HEK293 (cell line): ENCODE measurements around the gene NXPH4.

Experiments
- ATF2 ChIP-seq: fragments of 450-650 bp; formaldehyde crosslinking; IDR thresholded peaks from 2 replicates; pipeline ENCODE4 v1.5.1; 2016; ENCODE audit warnings: missing biosample characterization, missing genetic modification characterization, low read depth
- EGR2 ChIP-seq: fragments of 450-650 bp; formaldehyde crosslinking; IDR thresholded peaks from 2 replicates; pipeline ENCODE4 v1.5.1; 2016; ENCODE audit warnings: low read depth, missing biosample characterization, missing genetic modification characterization
- GLI2 ChIP-seq: fragments of 450-650 bp; formaldehyde crosslinking; IDR thresholded peaks from 2 replicates; pipeline ENCODE4; 2017; ENCODE audit warnings: missing biosample characterization, missing genetic modification characterization, low read depth, borderline replicate concordance
- GLIS2 ChIP-seq: fragments of 450-650 bp; formaldehyde crosslinking; IDR thresholded peaks from 2 replicates; pipeline ENCODE4 v1.5.1; 2016; ENCODE audit warnings: missing biosample characterization, missing genetic modification characterization
- INSM2 ChIP-seq: fragments of 450-650 bp; formaldehyde crosslinking; IDR thresholded peaks from 2 replicates; pipeline ENCODE4 v1.5.1; 2016; ENCODE audit warnings: missing biosample characterization, missing genetic modification characterization
- OSR2 ChIP-seq: fragments of 450-650 bp; formaldehyde crosslinking; IDR thresholded peaks from 2 replicates; pipeline ENCODE4 v1.5.1; 2016; ENCODE audit warnings: missing biosample characterization, missing genetic modification characterization
- PRDM1 ChIP-seq: fragments of 450-650 bp; formaldehyde crosslinking; IDR thresholded peaks from 2 replicates; pipeline ENCODE4; 2016; ENCODE audit warnings: missing biosample characterization, missing genetic modification characterization
- PRDM4 ChIP-seq: fragments of 450-650 bp; formaldehyde crosslinking; IDR thresholded peaks from 2 replicates; pipeline ENCODE4 v1.5.1; 2017; ENCODE audit warnings: missing biosample characterization, missing genetic modification characterization
- SP3 ChIP-seq: fragments of 450-650 bp; formaldehyde crosslinking; IDR thresholded peaks from 2 replicates; pipeline ENCODE4 v1.5.1; 2016; ENCODE audit warnings: missing biosample characterization, missing genetic modification characterization
- YY2 ChIP-seq: fragments of 450-650 bp; formaldehyde crosslinking; IDR thresholded peaks from 2 replicates; pipeline ENCODE4 v1.5.1; 2016; ENCODE audit warnings: missing biosample characterization, missing genetic modification characterization
- ZBTB1 ChIP-seq: fragments of 450-650 bp; formaldehyde crosslinking; IDR thresholded peaks from 2 replicates; pipeline ENCODE4 v1.5.1; 2016; ENCODE audit warnings: missing biosample characterization, missing genetic modification characterization
- ZBTB7A ChIP-seq: fragments of 450-650 bp; formaldehyde crosslinking; IDR thresholded peaks from 2 replicates; pipeline ENCODE4 v1.5.1; 2016; ENCODE audit warnings: low read depth, missing biosample characterization, missing genetic modification characterization
- ZFP3 ChIP-seq: fragments of 450-650 bp; formaldehyde crosslinking; IDR thresholded peaks from 2 replicates; pipeline ENCODE4 v1.5.1; 2016; ENCODE audit warnings: low read depth, missing biosample characterization, missing genetic modification characterization
- ZNF121 ChIP-seq: fragments of 450-650 bp; formaldehyde crosslinking; IDR thresholded peaks from 2 replicates; pipeline ENCODE4 v1.5.1; 2016; ENCODE audit warnings: missing biosample characterization, missing genetic modification characterization
- ZNF148 ChIP-seq: fragments of 450-650 bp; formaldehyde crosslinking; IDR thresholded peaks from 2 replicates; pipeline ENCODE4 v1.5.0; 2017; ENCODE audit warnings: missing biosample characterization, missing genetic modification characterization, borderline replicate concordance
- ZNF239 ChIP-seq: fragments of 450-650 bp; formaldehyde crosslinking; IDR thresholded peaks from 2 replicates; pipeline ENCODE4 v1.5.1; 2016; ENCODE audit warnings: missing biosample characterization, missing genetic modification characterization
- ZNF280C ChIP-seq: fragments of 450-650 bp; formaldehyde crosslinking; IDR thresholded peaks from 2 replicates; pipeline ENCODE4 v1.5.1; 2016; ENCODE audit warnings: missing biosample characterization, missing genetic modification characterization
- ZNF366 ChIP-seq: fragments of 450-650 bp; formaldehyde crosslinking; conservative IDR thresholded peaks from 2 replicates; pipeline ENCODE4 v1.5.1; 2016; ENCODE audit warnings: missing biosample characterization, missing genetic modification characterization
- ZNF426 ChIP-seq: fragments of 450-650 bp; formaldehyde crosslinking; IDR thresholded peaks from 2 replicates; pipeline ENCODE4 v1.5.1; 2017; ENCODE audit warnings: missing biosample characterization, missing genetic modification characterization, mild to moderate bottlenecking, inconsistent platforms, moderate library complexity
- ZNF513 ChIP-seq: fragments of 450-650 bp; IDR thresholded peaks from 2 replicates; pipeline ENCODE4 v1.5.1; 2018; ENCODE audit warnings: missing biosample characterization, missing genetic modification characterization
- ZNF514 ChIP-seq: fragments of 450-650 bp; formaldehyde crosslinking; IDR thresholded peaks from 2 replicates; pipeline ENCODE4 v1.5.1; 2016; ENCODE audit warnings: missing biosample characterization, missing genetic modification characterization
- ZNF529 ChIP-seq: fragments of 450-650 bp; formaldehyde crosslinking; IDR thresholded peaks from 2 replicates; pipeline ENCODE4 v1.5.1; 2017; ENCODE audit warnings: missing genetic modification characterization, missing biosample characterization; ENCODE audit not compliant: insufficient replicate concordance
- ZNF544 ChIP-seq: fragments of 450-650 bp; formaldehyde crosslinking; IDR thresholded peaks from 2 replicates; pipeline ENCODE4 v1.5.0; 2017; ENCODE audit warnings: missing biosample characterization, missing genetic modification characterization
- ZNF548 ChIP-seq: fragments of 450-650 bp; formaldehyde crosslinking; IDR thresholded peaks from 2 replicates; pipeline ENCODE4 v1.5.1; 2016; ENCODE audit warnings: missing biosample characterization, missing genetic modification characterization
- ZNF558 ChIP-seq: fragments of 450-650 bp; formaldehyde crosslinking; IDR thresholded peaks from 2 replicates; pipeline ENCODE4 v1.5.1; 2016; ENCODE audit warnings: missing biosample characterization, missing genetic modification characterization
- ZNF654 ChIP-seq: fragments of 450-650 bp; formaldehyde crosslinking; IDR thresholded peaks from 2 replicates; pipeline ENCODE4 v1.5.1; 2016; ENCODE audit warnings: low read depth, missing biosample characterization, missing genetic modification characterization
- ZNF660 ChIP-seq: fragments of 450-650 bp; IDR thresholded peaks from 2 replicates; pipeline ENCODE4 v1.5.1; 2018; ENCODE audit warnings: missing biosample characterization, mild to moderate bottlenecking, missing genetic modification characterization
- ZNF664 ChIP-seq: fragments of 450-650 bp; formaldehyde crosslinking; IDR thresholded peaks from 2 replicates; pipeline ENCODE4 v1.5.1; 2016; ENCODE audit warnings: missing biosample characterization, missing genetic modification characterization
- ZNF777 ChIP-seq: fragments of 450-650 bp; formaldehyde crosslinking; IDR thresholded peaks from 2 replicates; pipeline ENCODE4 v1.5.1; 2017; ENCODE audit warnings: missing biosample characterization, missing genetic modification characterization, borderline replicate concordance

NXPH4 gene

GRCh38 chr12:57175428-57176138 is 41.0 kb upstream of the NXPH4 start (continued):
- TF ChIP-seq ZNF148 (tag by site-specific recombination) (no peak), INSM2 (tag by site-specific recombination) (no peak), ZNF121 (tag by site-specific recombination) (0 out of 2 replicates have a peak, but pooled peaks have one; percentile 36), ZBTB1 (tag by site-specific recombination) (no peak), ZNF777 (no peak), ZNF654 (peak; percentile 58), PRDM1 (tag by site-specific recombination) (no peak), ATF2 (tag by site-specific recombination) (no peak), ZBTB7A (tag by site-specific recombination) (no peak; the same call in 1 of the 2 replicates), EGR2 (no peak), ZNF558 (tag by site-specific recombination) (no peak), YY2 (tag by site-specific recombination) (peak; percentile 74), ZFP3 (tag by site-specific recombination) (no peak), ZNF513 (tag by site-specific recombination) (no peak), PRDM4 (no peak), GLI2 (no peak), GLIS2 (no peak), ZNF280C (tag by site-specific recombination) (no peak), ZNF514 (tag by site-specific recombination) (no peak), OSR2 (tag by site-specific recombination) (no peak), ZNF426 (tag by site-specific recombination) (no peak), ZNF548 (no peak), ZNF664 (tag by site-specific recombination) (no peak), ZNF366 (tag by site-specific recombination) (peak; percentile 56; the same call in 1 of the 2 replicates), ZNF660 (tag by site-specific recombination) (no peak), ZNF544 (tag by site-specific recombination) (no peak), SP3 (tag by site-specific recombination) (no peak), ZNF239 (tag by site-specific recombination) (no peak), ZNF529 (tag by site-specific recombination) (no peak)
